HepG2 (cell line): ENCODE measurements around the gene THRA. TPM values are rescaled to one million over a fixed set of nuclear protein-coding genes. Genes with fewer than 3 reads are reported as not detected.

ENCODE experiments used
- ATAC-seq: fragments of 200-7000 bp; cut with Tn5 transposase; 3 replicates; pipeline ENCODE4 v1.9.1; 2020; ENCODE audit warnings: mild to moderate bottlenecking, moderate library complexity
- BruUV-seq: library from RNA; stranded (reverse); fragments of 400-500 nt; replicated peaks from 2 replicates; lab custom pipeline; 2021; lab: Mats Ljungman, UMichigan
- CTCF ChIA-PET: fragments of 300-600 bp; formaldehyde crosslinking; extraction: SDS; loops from one replicate; lab custom pipeline; 2021; ENCODE audit warnings: low total read pairs, inconsistent platforms, low intra/inter-chr PET ratio; lab: Yijun Ruan, JAX
- POLR2A ChIA-PET: fragments of 350-600 bp; sonication (Branson Sonifier 250); formaldehyde crosslinking; loops from one replicate; lab custom pipeline; 2020; ENCODE audit warnings: antibody characterized with exemption, inconsistent platforms; lab: Yijun Ruan, JAX
- DNase-seq: peaks from one replicate; pipeline ENCODE4 v3.0.0-alpha.2; 2015; ENCODE audit warnings: low spot score
- FAIRE-seq: peaks from 3 replicates; lab custom pipeline; 2011; peaks lifted over from hg19 to GRCh38; lab: Jason Lieb, UNC
- H2AFZ ChIP-seq: one replicate; pipeline ENCODE4 v1.6.1; 2011; ENCODE audit warnings: low read length, inconsistent platforms
- H3K27ac ChIP-seq: fragments of 300-600 bp; 3 replicates; pipeline ENCODE4 v1.8.0; 2011; ENCODE audit warnings: mixed run types, mild to moderate bottlenecking, mixed read lengths, low read length, inconsistent platforms; ENCODE audit not compliant: insufficient read depth; ENCODE audit errors: extremely low read length
- H3K27me3 ChIP-seq, 2 experiments: fragments of 200-600 bp in 1 of 2; 2 replicates in 1 of 2; 3 replicates in 1 of 2; pipeline versions ENCODE4 v1.6.0 to v1.8.0; 2011; ENCODE audit warnings: low read length in 2 of 2, mild to moderate bottlenecking in 2 of 2, moderate library complexity in 2 of 2, inconsistent platforms in 1 of 2; ENCODE audit not compliant: insufficient read depth in 2 of 2, control insufficient read depth in 1 of 2
- H3K36me3 ChIP-seq, 2 experiments: fragments of 200-600 bp in 1 of 2; replicated peaks in 1 of 2; 2 replicates in 1 of 2; 3 replicates in 1 of 2; pipeline versions ENCODE4 v1.5.1 to v1.8.0; 2011; ENCODE audit warnings: low read length in 2 of 2, inconsistent platforms in 1 of 2; ENCODE audit not compliant: insufficient read depth in 2 of 2, control insufficient read depth in 1 of 2
- H3K4me1 ChIP-seq: 2 replicates; pipeline ENCODE4 v1.5.1; 2012; ENCODE audit warnings: low read length, inconsistent platforms; ENCODE audit not compliant: insufficient read depth
- H3K4me2 ChIP-seq: 2 replicates; pipeline ENCODE4 v1.6.0; 2011; ENCODE audit warnings: low read depth, low read length, inconsistent platforms
- H3K4me3 ChIP-seq, 3 experiments: fragments of 200-600 bp in 1 of 3; sonication (generic), shearing (Covaris generic) in 1 of 3; replicated peaks in 1 of 3; 2 replicates each; pipeline ENCODE4 v1.5.1; 2011 to 2016; ENCODE audit warnings: low read length in 3 of 3, inconsistent platforms in 2 of 3, low read depth in 2 of 3, mild to moderate bottlenecking in 2 of 3, control low read depth in 1 of 3, mixed read lengths in 1 of 3; ENCODE audit not compliant: insufficient read depth in 1 of 3
- H3K79me2 ChIP-seq: one replicate; pipeline ENCODE4 v1.6.1; 2011; ENCODE audit warnings: low read length, inconsistent platforms; ENCODE audit not compliant: insufficient read depth
- H3K9ac ChIP-seq: 2 replicates; pipeline ENCODE4 v1.6.0; 2011; ENCODE audit warnings: mild to moderate bottlenecking, low read depth, low read length, inconsistent platforms; ENCODE audit not compliant: insufficient read depth
- H3K9me3 ChIP-seq: 2 replicates; pipeline ENCODE4 v1.5.1; 2012; ENCODE audit warnings: mild to moderate bottlenecking, low read length
- H4K20me1 ChIP-seq: 2 replicates; pipeline ENCODE4 v1.6.0; 2011; ENCODE audit warnings: inconsistent platforms, mild to moderate bottlenecking, low read length, moderate library complexity; ENCODE audit not compliant: insufficient read depth
- CEBPG ChIP-seq: IDR thresholded peaks from 2 replicates; pipeline ENCODE4 v1.6.1; 2016
- CREB1 ChIP-seq, 2 experiments: fragments of 450-650 bp in 1 of 2; IDR thresholded peaks; 2 replicates each; pipeline ENCODE4 v1.6.1; 2016 to 2017; ENCODE audit warnings: control low read depth in 1 of 2, mild to moderate bottlenecking in 1 of 2, missing compliant biosample characterization in 1 of 2, missing genetic modification characterization in 1 of 2
- HNRNPL ChIP-seq: fragments of 200-400 bp; formaldehyde crosslinking; IDR thresholded peaks from 2 replicates; pipeline ENCODE4 v1.6.1; 2017; ENCODE audit warnings: mild to moderate bottlenecking, low read depth, low read length
- KDM6A ChIP-seq: IDR thresholded peaks from 2 replicates; pipeline ENCODE4 v1.6.1; 2016; ENCODE audit warnings: low read depth
- NFIC ChIP-seq: IDR thresholded peaks from 2 replicates; pipeline ENCODE4 v1.6.1; 2012; ENCODE audit warnings: mild to moderate bottlenecking, low read length, inconsistent platforms
- NR2F2 ChIP-seq: IDR thresholded peaks from 2 replicates; pipeline ENCODE4 v1.6.1; 2012; ENCODE audit warnings: low read depth, inconsistent platforms, borderline replicate concordance
- PAF1 ChIP-seq: IDR thresholded peaks from 2 replicates; pipeline ENCODE4 v1.6.1; 2016; ENCODE audit warnings: missing genetic modification reagents, missing compliant biosample characterization
- REL ChIP-seq: sonication (generic); formaldehyde crosslinking; conservative IDR thresholded peaks from 2 replicates; pipeline ENCODE4 v1.8.0; 2022; ENCODE audit warnings: mild to moderate bottlenecking, missing genetic modification reagents, moderate library complexity
- ZBTB21 ChIP-seq: sonication (generic); formaldehyde crosslinking; IDR thresholded peaks from 2 replicates; pipeline ENCODE4 v1.4.0; 2020; ENCODE audit warnings: missing genetic modification reagents
- ZMYM4 ChIP-seq: sonication (generic); formaldehyde crosslinking; IDR thresholded peaks from 2 replicates; pipeline ENCODE4 v1.8.1; 2023; ENCODE audit warnings: mild to moderate bottlenecking, missing genetic modification reagents
- ZNF546 ChIP-seq: sonication (generic); formaldehyde crosslinking; conservative IDR thresholded peaks from 2 replicates; pipeline ENCODE4 v1.8.1; 2023; ENCODE audit warnings: mild to moderate bottlenecking, missing genetic modification reagents
- ZSCAN25 ChIP-seq: sonication (generic); formaldehyde crosslinking; IDR thresholded peaks from 2 replicates; pipeline ENCODE4 v1.8.0; 2022; ENCODE audit warnings: mild to moderate bottlenecking, missing genetic modification reagents
- ZZZ3 ChIP-seq: sonication (generic); formaldehyde crosslinking; IDR thresholded peaks from 2 replicates; pipeline ENCODE4 v1.4.0; 2020; ENCODE audit warnings: missing genetic modification reagents, mild to moderate bottlenecking, borderline replicate concordance
- WGBS: methylation state at CpG from one replicate; pipeline ENCODE4 v1.1.6; 2017; ENCODE audit warnings: low lambda C conversion rate; 5-methylcytosine and 5-hydroxymethylcytosine counted together
- in situ Hi-C: cut with HindIII; loops from 2 replicates; pipeline ENCODE4 v1.10.0; 2017; ENCODE audit warnings: low pct_unique_long_range_greater_than_20kb; ENCODE audit not compliant: extremely low pct_ligation_motif_present
- intact Hi-C: fragments of 100-400 bp; cut with micrococcal nuclease; formaldehyde crosslinking; loops from one replicate; pipeline ENCODE4 v1.10.0; 2022; ENCODE audit not compliant: unreplicated experiment
- polyA plus RNA-seq, 8 experiments: library from polyadenylated mRNA; depleted of rRNA in 3 of 8; stranded (reverse) in 7 of 8; unstranded in 1 of 8; fragments of >200 nt; fragmentation: Illumina TruSeq in 4 of 8; extraction: Trizol in 4 of 8; gene quantifications; 2 replicates each; pipeline versions ENCODE4 v1.2.1 to v1.2.3, GENCODE V29; 2011 to 2016; ENCODE audit warnings: low read depth in 4 of 8, missing spikeins in 1 of 8, mixed read lengths in 1 of 8; ENCODE audit not compliant: insufficient read depth in 1 of 8
- total RNA-seq, 5 experiments: library from RNA; depleted of rRNA; stranded (reverse); fragments of >200 nt; fragmentation: Illumina TruSeq; extraction: Trizol; gene quantifications; 2 replicates each; pipeline ENCODE4 v1.2.3, GENCODE V29; 2016; ENCODE audit warnings: low read depth in 1 of 5
- TF ChIP-seq, protein P1 (sequence below): sonication (generic); formaldehyde crosslinking; IDR thresholded peaks from 2 replicates; pipeline ENCODE4 v1.5.0; 2020; ENCODE audit warnings: mild to moderate bottlenecking, missing genetic modification reagents
- TF ChIP-seq, protein P2 (sequence below), 2 experiments: fragments of 450-650 bp in 1 of 2; sonication (generic) in 1 of 2; formaldehyde crosslinking; IDR thresholded peaks; 2 replicates each; pipeline versions ENCODE4 v1.5.0 to v1.8.0; 2020 to 2022; ENCODE audit warnings: mild to moderate bottlenecking in 1 of 2, missing genetic modification reagents in 1 of 2
- TF ChIP-seq, protein P3 (sequence below): IDR thresholded peaks from 2 replicates; pipeline ENCODE4 v1.6.1; 2016; ENCODE audit warnings: missing compliant biosample characterization, missing genetic modification reagents, borderline replicate concordance
- TF ChIP-seq, protein P4 (sequence below): sonication (generic); formaldehyde crosslinking; IDR thresholded peaks from 2 replicates; pipeline ENCODE4 v1.8.1; 2022; ENCODE audit warnings: low read depth, mild to moderate bottlenecking, missing genetic modification reagents

The THRA gene
- total and polyA plus RNA-seq, 2 of the 13 experiments (the other 11 are each of a cell fraction or from before 2014, with no cell fraction given) = 8.0 to 9.9 TPM

DNA sequence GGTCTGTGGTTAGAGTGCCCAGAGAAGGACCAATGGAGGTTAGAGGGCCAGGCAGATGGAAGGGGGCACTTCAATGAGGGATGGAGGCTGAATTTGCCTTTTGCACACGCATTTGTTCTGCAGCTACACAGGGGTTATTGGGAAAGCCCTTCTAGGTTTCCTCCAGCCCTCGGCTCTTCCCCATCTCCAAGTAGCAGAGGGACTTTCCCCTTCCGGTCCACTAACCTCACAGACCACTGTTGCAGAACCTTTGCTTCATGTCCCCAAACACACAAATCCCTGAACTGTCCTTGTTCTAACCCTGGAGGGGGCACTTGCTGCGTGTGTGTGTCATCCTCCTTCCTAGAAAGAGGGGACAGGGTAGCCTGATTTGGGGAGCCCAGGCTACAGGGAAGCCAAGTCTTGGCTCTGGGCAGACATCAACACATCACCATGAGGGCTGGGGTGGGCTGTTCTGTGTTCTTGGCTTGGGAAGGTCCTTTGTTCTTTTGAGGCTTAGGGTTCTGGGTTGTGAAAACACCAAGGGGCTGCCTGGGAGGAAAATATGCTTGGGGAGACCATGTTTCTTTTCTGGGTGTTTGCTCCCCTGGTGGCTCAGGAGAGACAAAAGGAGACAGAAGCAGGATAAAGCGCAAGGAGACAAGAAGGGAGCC lies 44.9 kb downstream of the THRA start:
- CTCF ChIA-PET = no interaction called here
- H2AFZ ChIP-seq = peak overlapping the region; percentile 9
- H3K9me3 ChIP-seq = no peaks in the 10 kb centered on the region
- peak; percentile 41 for DNase-seq
- peak overlapping the region; percentile 6 to 36 (median 13); a peak in 3 of 6 replicates for H3K4me3 ChIP-seq
- ATAC-seq = no peak
- no peaks in the 10 kb centered on the region for H3K79me2 ChIP-seq
- H3K9ac ChIP-seq = peak overlapping the region; percentile 35
- H4K20me1 ChIP-seq = no peaks in the 10 kb centered on the region
- H3K27ac ChIP-seq = peak overlapping the region; percentile 20
- in situ Hi-C loops (no loop called here), intact Hi-C loops (loop anchor here (5.0 to 10.0 kb wide), 2 partner anchors 183 to 1355 kb away; partner anchors contain the start of genes LRRC3C, ORMDL3 and PSMB3)
- POLR2A ChIA-PET = interaction anchor here (0.6 to 1.6 kb wide), 5 partner anchors 9 to 32 kb away, joined by 3 to 16 read pairs (median 4); partner anchors contain the start of gene CASC3
- peak; percentile 71 for FAIRE-seq
- BruUV-seq = no TSS peak
- no peaks in the 10 kb centered on the region for H3K36me3 ChIP-seq
- H3K4me1 ChIP-seq = peaks cover 100% of the 10 kb centered on the region
- peak overlapping the region; percentile 79 for H3K4me2 ChIP-seq
- H3K27me3 ChIP-seq = peaks cover 0 to 9% of the 10 kb centered on the region in 2 experiments; a peak in 1 of 5 replicates
- 20% methylated on average over 5 of the region's 5 CpGs for WGBS
- TF ChIP-seq ZNF546 (CRISPR knock-in tag) (no peak), ZSCAN25 (CRISPR knock-in tag) (0 out of 2 replicates have a peak, but pooled peaks have one; percentile 4), CREB1 (IDR thresholded peaks at IDR 0.05) (no peak), CREB1 (CRISPR knock-in tag; IDR thresholded peaks at IDR 0.05) (no peak), KDM6A (0 out of 2 replicates have a peak, but pooled peaks have one; percentile 16), REL (CRISPR knock-in tag) (0 out of 2 replicates have a peak, but pooled peaks have one; percentile 8), NFIC (0 out of 2 replicates have a peak, but pooled peaks have one; percentile 39), ZBTB21 (CRISPR knock-in tag) (no peak), CEBPG (CRISPR knock-in tag) (peak; percentile 51; the same call in 1 of the 2 replicates), NR2F2 (no peak), HNRNPL (no peak), ZMYM4 (CRISPR knock-in tag) (0 out of 2 replicates have a peak, but pooled peaks have one; percentile 2), PAF1 (CRISPR knock-in tag) (no peak), ZZZ3 (CRISPR knock-in tag) (no peak)
- TF ChIP-seq, protein P1, sequence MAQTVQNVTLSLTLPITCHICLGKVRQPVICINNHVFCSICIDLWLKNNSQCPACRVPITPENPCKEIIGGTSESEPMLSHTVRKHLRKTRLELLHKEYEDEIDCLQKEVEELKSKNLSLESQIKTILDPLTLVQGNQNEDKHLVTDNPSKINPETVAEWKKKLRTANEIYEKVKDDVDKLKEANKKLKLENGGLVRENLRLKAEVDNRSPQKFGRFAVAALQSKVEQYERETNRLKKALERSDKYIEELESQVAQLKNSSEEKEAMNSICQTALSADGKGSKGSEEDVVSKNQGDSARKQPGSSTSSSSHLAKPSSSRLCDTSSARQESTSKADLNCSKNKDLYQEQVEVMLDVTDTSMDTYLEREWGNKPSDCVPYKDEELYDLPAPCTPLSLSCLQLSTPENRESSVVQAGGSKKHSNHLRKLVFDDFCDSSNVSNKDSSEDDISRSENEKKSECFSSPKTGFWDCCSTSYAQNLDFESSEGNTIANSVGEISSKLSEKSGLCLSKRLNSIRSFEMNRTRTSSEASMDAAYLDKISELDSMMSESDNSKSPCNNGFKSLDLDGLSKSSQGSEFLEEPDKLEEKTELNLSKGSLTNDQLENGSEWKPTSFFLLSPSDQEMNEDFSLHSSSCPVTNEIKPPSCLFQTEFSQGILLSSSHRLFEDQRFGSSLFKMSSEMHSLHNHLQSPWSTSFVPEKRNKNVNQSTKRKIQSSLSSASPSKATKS = no peak
- TF ChIP-seq, protein P2, sequence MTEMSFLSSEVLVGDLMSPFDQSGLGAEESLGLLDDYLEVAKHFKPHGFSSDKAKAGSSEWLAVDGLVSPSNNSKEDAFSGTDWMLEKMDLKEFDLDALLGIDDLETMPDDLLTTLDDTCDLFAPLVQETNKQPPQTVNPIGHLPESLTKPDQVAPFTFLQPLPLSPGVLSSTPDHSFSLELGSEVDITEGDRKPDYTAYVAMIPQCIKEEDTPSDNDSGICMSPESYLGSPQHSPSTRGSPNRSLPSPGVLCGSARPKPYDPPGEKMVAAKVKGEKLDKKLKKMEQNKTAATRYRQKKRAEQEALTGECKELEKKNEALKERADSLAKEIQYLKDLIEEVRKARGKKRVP (CRISPR knock-in tag; IDR thresholded peaks at IDR 0.05) = peak in 1 of 2 experiments; percentile 30; a peak in 1 of 4 replicates
- TF ChIP-seq, protein P3, sequence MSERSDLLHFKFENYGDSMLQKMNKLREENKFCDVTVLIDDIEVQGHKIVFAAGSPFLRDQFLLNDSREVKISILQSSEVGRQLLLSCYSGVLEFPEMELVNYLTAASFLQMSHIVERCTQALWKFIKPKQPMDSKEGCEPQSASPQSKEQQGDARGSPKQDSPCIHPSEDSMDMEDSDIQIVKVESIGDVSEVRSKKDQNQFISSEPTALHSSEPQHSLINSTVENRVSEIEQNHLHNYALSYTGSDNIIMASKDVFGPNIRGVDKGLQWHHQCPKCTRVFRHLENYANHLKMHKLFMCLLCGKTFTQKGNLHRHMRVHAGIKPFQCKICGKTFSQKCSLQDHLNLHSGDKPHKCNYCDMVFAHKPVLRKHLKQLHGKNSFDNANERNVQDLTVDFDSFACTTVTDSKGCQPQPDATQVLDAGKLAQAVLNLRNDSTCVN (CRISPR knock-in tag) = 0 out of 2 replicates have a peak, but pooled peaks have one; percentile 37
- TF ChIP-seq, protein P4, sequence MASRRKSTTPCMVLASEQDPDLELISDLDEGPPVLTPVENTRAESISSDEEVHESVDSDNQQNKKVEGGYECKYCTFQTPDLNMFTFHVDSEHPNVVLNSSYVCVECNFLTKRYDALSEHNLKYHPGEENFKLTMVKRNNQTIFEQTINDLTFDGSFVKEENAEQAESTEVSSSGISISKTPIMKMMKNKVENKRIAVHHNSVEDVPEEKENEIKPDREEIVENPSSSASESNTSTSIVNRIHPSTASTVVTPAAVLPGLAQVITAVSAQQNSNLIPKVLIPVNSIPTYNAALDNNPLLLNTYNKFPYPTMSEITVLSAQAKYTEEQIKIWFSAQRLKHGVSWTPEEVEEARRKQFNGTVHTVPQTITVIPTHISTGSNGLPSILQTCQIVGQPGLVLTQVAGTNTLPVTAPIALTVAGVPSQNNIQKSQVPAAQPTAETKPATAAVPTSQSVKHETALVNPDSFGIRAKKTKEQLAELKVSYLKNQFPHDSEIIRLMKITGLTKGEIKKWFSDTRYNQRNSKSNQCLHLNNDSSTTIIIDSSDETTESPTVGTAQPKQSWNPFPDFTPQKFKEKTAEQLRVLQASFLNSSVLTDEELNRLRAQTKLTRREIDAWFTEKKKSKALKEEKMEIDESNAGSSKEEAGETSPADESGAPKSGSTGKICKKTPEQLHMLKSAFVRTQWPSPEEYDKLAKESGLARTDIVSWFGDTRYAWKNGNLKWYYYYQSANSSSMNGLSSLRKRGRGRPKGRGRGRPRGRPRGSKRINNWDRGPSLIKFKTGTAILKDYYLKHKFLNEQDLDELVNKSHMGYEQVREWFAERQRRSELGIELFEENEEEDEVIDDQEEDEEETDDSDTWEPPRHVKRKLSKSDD (CRISPR knock-in tag) = no peak
